HG02840 (cell line): ENCODE measurements around the gene SIK2.

Experiments used
- ATAC-seq: cut with Tn5 transposase; IDR thresholded peaks from one replicate; pipeline ENCODE4 v1.9.1; 2021; ENCODE audit warnings: mild to moderate bottlenecking, moderate library complexity, moderate number of reproducible peaks; ENCODE audit not compliant: unreplicated experiment, low FRiP score

Gene SIK2

DNA sequence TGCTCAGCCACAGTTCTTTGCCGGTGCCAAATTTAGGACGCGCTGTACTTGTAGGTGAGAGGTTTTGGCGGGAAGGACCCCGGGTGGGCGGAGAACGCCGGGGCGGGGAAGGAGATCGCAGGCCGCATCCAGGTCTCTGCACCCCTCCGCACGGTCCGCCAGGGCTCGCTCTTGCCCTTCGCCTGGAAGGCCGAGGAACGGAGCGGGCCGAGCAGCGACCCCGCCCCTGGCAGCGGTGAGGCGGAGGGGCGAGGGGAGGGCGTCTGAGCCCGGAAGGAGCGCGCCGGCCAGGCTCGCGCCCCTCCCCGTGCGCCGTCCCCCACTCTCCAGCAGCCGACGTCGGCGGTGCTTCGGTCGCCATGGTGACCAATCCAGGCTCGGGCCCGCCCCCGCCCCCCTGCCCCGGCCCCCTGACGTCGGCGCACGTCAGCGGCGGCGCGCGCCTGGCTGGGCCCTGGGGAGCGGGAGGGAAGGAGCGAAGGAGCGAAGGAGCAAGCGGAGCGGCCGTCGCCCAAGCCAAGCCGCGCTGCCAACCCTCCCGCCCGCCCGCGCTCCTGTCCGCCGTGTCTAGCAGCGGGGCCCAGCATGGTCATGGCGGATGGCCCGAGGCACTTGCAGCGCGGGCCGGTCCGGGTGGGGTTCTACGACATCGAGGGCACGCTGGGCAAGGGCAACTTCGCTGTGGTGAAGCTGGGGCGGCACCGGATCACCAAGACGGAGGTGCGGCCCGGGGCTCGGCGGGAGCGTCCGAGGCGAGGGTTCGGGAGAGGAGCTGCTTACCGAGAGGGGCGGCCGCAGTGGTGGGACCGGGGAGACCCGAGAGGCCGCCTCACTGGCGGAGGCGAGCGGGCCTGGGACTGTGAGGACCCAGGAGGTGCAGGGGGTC is at the start of gene SIK2:
SIK2 (plus strand) TSS at position 471 of the 886 bp plus-strand sequence; CDS start at position 586, 115 bp downstream.
- ATAC-seq, result peak; percentile 79

DNA sequence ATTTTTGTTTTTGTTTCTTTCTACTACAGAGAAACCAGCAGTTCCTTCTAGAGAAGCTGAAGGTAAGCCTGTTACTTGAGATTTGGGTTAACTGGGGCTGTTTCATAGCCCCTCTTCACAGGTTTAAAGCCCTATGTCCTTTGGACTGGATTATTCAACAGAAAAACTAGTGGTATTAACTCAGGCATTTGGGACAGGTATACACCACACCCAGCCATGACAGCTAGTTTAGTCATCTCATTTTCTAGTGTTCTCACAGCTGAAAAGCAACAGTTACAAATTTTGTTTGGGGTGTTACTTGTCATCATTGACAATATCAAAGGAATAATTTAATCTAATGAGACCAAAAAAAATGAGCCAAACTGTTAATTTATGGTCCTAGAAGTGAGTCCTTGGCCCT is 47.7 kb upstream of the SIK2 start:
- no peak for ATAC-seq

DNA sequence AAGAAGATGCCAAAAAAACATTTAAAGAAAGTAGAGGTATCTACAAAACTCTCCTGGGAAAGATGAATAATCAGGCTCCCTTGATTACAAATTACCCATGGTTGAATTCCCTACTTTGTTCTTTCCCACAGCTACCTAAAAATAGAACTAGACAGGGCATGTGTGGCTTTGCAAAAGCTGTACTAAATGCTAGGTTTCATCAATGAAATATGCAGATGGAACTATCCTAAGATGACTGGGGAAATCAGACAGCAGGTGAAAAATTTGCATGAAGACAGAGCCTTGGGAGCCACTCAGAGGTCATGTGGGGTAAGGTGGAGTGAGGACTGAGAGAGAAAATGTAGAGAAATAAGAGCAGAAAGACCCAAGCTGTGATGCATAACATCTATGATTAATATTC is 47.0 kb upstream of the SIK2 start:
- ATAC-seq, result no peak

DNA sequence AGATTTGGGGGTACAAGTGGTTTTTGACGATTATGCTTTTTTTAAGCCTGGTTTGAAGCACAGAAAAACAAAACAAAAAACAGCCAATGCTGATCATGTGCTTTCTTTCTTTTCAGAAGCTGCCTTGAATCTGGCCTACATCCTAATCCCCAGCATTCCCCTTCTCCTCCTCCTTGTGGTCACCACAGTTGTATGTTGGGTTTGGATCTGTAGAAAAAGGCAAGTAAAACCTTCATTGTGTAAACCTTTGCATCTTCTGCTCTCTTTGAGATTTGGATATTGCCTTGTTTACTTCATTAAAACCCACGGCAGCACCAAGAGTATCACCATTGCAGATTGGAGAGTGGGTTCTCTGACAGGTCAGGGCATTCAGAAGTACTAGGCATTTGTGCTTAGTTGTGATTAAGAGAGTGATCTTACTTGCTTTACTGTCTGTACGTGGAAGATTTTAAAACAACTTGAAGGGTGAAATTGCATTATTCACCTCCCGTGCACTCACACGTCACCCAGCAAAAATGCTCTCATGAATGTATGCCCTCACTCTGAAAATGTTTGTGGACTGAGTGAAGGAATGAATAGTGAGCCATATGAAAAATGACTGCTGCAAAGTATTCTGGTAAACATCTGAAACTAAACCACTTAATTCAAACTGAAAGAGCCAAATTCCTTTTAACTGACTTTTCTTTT is 44.7 kb upstream of the SIK2 start:
- ATAC-seq, result no peak

DNA sequence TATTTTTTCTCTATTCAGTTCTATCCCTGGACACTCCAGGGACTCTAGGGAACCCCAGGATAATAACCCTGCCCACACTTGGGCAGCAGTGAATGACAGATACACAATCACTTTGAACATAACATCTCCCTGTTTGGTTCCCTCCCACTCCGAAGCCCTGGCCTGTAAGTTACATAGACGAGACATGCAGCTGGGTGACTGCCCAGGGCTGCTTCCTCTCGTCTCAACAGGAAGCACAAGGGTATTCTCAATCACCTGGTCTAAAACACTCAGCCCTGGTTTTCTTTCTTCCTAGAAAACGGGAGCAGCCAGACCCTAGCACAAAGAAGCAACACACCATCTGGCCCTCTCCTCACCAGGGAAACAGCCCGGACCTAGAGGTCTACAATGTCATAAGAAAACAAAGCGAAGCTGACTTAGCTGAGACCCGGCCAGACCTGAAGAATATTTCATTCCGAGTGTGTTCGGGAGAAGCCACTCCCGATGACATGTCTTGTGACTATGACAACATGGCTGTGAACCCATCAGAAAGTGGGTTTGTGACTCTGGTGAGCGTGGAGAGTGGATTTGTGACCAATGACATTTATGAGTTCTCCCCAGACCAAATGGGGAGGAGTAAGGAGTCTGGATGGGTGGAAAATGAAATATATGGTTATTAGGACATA is 42.3 kb upstream of the SIK2 start:
- ATAC-seq, result no peak

DNA sequence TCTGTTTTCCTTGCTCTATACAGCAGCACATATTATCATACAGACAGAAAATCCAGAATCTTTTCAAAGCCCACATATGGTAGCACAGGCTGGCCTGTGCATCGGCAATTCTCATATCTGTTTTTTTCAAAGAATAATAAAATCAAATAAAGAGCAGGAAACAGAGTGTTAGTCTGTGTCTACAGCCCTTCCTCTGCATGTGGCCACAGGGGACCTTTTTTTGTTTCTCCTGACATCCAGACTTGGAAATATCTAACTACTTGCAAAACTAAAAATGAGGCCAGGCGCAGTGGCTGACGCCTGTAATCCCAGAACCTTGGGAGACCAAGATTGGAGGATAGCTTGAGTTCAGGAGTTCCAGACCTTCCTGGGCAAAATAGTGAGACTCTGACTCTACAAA is 41.4 kb upstream of the SIK2 start:
- ATAC-seq, result no peak

DNA sequence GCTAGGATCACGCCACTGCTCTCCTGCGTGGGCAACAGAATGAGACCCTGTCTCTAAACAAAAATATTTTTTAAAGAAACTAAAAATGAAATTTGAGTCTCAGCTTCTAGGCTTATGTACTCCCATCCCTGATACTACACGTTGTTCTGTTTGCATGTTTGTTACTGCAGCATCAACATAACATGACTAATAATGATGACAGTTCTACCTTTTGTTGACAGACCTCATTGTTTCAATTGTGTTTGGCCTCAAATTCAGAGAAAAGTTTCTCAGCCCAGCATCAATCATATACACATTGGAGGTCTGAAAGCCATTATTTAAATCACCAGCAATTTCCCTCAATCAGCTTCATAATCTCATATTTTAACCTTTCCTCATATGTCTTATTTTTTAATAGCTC is 40.9 kb upstream of the SIK2 start:
- no peak for ATAC-seq

DNA sequence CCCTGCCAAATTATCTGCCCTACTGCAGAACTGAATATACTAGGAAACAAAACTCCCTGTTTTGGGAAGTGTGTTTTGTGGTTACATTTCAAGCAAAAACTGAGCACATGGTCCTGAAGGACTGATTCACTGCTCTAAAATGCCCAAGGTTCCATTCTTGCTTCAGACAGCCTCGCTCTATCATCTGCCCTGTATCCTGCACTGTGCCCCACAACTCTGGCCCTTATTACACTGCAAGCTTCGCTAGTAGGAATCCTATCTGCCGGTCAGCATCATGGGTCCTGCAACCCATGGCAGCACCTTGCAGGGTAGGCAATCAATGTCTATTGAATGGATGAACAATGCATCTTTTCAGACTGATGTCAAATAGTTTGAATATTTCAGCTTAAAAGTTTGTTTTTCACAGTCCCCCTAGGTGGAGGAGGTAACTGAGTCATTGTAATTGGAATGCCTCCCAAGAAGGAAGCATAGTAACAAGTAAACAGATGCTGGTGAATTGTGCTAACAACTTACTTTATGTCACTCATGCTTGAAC is 40.4 kb upstream of the SIK2 start:
- no peak for ATAC-seq

DNA sequence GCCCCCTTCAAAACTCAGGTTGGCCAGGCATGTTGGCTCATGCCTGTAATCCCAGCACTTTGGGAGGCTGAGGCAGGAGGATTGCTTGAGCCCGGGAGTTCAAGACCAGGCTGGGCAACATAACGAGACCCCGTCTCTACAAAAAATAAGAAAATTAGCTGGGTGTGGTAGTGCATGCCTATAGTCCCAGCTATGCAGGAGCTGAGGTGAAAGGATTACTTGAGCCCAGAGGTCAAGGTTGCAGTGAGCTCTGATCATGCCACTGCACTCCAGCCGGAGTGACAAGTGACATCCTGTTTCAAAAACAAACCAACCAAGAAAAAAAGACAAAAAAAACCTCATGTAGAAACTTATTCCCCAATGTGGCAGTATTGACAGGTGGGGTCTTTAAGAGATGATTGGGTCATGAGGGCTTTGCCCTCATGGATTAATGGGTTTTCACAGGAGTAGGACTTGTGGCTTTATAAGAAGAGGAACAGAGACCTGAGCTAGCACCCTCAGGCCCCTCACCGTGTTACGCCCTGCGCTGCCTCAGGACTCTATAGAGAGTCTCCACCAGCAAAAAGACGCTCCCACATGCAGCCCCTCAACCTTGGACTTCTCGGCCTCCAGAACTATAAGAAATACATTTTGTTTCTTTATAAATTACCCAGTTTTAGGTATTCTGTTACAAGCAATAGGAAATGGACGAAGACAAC is 39.4 kb upstream of the SIK2 start:
- ATAC-seq, result no peak

DNA sequence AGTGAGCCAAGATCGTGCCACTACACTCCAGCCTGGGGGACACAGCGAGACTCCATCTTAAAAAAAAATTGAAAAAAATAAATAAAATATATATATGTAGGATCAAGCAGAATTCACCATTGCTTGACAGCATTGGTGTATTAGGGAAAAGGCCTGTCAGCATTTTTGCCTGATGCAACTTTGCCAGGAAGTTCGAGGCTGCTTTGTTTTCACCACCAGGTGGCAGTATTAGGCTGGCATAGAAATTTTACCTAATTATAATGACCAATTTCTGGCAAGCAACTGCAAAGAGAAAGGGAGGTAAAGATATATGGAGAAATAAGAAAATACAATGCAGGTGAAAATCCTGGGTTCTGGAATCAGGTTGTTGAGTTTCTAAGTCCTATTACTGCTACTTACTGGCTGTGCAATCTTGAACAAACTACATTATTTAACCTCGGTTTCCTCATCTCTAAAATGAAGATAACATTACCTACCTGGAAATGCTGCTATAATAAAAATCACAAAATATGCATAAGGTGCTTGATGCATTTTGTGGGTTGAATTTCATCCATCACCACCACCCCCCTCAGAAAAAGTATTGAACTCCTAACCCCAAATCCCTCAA is 37.0 kb upstream of the SIK2 start:
- no peak for ATAC-seq

DNA sequence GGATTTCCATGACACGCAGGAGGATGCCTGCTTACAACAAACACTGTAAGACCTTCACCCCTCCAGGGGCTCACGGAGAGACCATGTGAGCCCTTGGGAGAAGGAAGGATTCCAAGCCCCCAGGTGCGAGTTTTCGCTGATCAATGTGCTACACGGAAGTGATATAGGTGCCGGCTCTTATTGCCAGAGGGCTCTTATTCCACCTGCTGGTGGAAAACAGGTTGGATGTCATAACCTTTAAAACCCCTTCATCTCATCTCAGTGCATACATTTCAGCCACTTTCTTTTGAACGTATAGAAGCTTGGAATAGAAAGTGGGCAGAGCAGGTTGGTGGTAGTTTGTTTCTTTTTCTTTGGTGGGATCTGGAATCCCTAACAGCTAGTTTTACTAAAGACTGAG is 35.9 kb upstream of the SIK2 start:
- ATAC-seq, result no peak

DNA sequence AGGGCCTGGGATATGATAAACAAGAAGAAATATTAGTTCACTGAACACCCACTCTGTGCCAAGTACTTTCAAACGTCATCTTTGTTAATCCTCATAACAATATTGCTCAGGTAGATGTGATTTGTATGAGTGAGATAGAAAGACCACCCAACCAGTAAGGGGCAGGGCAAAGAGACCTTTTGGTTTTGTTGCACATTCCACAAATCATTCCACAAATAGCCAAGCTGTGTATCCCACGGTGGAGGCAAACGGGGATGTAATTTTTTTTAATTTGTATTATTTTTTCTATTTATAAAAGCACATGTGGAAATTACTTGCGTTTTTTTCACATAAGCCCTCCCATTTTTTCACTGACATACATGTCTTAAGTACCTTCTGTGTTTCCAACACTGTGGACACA is 32.8 kb upstream of the SIK2 start:
- ATAC-seq, result no peak

DNA sequence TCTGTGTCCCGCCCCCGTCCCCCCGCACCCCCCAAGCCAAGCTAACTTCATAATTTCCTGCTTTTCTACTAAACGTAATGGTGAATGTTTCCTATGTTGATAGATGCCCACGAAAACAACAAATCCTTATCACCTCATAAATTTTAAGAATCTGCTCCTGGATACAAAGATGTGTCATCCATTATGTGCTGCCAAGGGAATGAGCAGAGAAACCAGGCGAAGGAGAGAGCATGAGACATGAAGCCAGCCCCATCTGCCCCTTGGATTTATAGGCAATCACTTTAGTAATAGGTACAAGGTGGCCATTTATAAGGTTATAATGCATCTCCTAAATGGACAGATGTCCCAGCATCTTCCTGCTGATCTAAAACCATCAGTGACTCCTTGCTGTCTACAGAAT is 31.5 kb upstream of the SIK2 start:
- ATAC-seq, result no peak

DNA sequence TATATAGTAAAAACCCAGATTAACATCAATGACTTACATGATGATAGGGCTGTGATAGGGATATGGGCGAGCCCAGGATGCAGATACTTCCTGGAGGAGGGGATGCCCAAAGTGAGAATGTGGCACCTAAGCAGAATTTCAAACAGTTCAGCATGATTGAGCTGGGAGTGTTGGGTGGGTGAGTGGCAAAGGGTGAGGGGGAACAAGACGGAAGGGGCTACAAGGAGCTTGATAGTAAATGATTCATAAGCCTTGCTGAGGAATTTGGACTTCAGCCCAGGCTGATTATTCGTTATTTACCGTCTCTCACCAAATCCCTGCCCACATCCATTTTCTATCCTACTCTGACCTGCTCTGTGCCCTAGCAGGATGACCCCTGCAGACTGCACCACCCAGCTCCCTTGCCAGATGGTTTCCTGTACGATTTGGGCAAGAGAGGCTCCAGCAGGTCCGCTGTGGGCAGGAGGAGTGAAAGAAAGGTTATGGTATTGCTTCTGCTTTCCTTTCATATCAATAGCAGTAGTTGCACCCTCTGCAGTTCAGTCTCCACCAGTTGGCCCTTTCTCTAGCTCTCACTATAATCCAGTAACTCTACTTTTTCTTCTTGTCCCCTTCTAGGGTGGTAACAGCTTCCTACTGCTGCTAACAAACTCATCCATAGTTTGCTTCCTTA is 30.3 kb upstream of the SIK2 start:
- no peak for ATAC-seq

DNA sequence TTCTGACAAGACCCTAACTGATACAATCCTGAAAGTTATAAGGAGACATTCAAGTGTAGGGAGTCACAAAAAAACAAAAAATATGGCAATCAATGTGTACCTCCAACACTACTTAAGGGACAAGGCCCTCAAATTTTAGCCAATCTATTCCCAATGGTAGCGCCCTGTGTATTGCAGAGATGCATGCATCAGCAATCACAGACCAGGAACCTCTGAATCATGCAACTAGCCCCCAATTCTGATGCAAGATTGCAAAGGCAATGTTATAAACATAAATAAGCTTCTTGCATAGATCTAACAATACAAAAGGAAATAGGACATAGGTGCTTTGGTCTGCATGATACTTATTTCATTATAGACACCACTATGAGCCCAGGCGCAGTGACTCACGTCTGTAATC is 29.7 kb upstream of the SIK2 start:
- ATAC-seq, result no peak

DNA sequence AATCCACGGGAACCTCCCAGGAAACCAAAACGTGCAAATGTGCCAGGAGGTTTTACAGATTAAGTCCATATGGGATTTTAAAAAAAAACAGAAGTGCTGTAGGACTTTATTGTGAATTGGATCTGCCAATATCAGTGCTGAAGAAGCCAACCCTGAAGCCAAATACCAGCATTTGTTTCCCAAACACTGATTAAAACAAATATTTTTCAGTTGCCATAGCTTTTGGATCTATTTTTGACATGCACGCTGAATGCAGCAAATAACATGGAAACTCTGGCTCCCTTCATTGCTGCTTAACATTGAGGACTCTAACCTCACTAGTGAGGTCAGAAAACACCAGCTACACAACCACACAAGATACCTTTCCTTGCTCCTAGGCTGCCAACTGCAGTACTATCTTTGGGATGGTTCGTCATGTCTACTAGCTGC is 28.4 kb upstream of the SIK2 start:
- no peak for ATAC-seq

DNA sequence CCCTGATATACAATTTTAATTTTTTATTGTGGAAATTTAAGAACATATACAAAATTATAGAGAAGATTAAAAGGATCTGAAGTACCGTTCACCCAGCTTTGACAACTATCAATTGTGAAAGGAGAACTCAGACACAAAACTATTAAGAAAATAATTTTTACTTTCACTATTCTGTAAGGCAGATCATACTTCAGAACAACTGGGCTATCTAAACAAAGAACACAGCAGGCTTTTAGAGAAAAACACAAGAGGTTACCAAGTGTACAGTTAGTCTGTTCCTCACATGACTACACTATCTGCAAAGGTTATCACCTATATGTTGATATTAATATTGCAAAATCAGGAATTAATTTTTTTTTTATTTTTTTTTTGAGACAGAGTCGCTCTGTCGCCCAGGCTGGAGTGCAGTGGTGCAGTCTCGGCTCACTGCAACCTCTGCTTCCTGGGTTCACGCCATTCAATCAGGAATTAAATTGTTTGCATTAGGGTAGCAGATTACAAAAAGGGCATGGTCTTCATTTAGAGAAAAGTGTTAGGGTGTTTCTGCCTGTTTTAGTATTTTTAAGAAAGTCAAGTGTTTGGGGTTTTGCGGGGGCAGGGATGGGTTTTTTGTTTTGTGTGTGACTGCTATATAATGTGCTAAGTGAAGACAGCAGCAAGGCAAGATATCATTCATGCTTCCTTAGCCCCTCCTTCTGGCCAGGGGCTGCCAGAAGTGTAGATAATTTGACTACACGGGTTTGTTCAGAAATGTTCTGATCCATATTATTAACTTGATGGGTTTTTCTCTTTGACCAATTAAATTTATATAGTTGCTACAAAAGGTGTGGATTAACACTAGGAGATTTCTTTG is 27.6 kb upstream of the SIK2 start:
- ATAC-seq, result no peak

DNA sequence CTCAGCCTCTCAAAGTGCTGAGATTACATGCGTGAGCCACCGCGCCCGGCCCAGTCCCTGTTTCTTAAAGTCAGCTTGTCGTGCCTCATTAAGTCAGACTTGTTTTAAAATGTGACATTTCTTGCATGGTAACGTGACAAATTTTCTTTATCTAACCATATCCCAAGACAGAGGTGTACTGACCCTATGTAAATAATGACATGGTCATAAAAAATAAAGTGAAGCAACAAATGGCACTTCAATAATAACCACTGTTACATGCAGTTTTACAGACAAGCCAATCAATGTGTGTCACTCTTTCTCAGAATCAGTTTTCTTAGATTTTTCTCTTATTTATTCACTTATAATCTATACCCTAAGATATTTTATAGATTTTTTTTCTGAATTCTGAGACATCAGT is 26.5 kb upstream of the SIK2 start:
- no peak for ATAC-seq

DNA sequence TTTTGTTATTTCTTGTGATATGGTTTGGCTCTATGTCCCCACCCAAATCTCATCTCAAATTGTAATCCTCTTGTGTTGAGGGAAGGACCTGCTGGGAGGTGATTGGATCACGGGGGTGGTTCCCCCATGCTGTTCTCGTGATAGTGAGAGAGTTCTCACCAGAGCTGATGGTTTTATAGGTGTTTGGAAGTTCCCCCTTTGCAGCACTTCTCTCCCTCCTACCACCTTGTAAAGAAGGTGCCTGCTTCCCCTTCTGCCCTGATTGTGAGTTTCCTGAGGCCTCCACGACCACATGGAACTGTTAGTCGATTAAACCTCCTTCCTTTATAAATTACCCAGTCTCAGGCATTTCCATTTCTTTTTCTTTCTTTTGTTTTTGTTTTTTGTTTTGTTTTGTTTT is 24.4 kb upstream of the SIK2 start:
- ATAC-seq, result no peak
